H9 (cell line): ENCODE results near the gene GRB7. TPM values are rescaled to one million over a fixed set of nuclear protein-coding genes. Genes with fewer than 3 reads are reported as not detected.
"Not testable (repeated sequence)": the region's sequence is repeated elsewhere in the genome, so short reads cannot be mapped to it uniquely, and the experiment has no call there.

ENCODE experiments used
- DNase-seq: peaks from one replicate; pipeline ENCODE4 v3.0.0-alpha.2; 2017
- H2AFZ ChIP-seq: one replicate; pipeline ENCODE4 v1.6.1; 2013; ENCODE audit warnings: mild to moderate bottlenecking, low read length, control low read depth, moderate library complexity
- H2AK5ac ChIP-seq: 2 replicates; pipeline ENCODE4 v1.6.1; 2013; ENCODE audit warnings: low read length, control low read depth, mixed read lengths; ENCODE audit not compliant: insufficient read length
- H2BK120ac ChIP-seq: one replicate; pipeline ENCODE4 v1.6.1; 2013; ENCODE audit warnings: low read depth, mild to moderate bottlenecking, low read length, control low read depth, inconsistent platforms; ENCODE audit not compliant: poor library complexity, severe bottlenecking
- H2BK12ac ChIP-seq: 2 replicates; pipeline ENCODE4 v1.6.1; 2013; ENCODE audit warnings: low read length, control low read depth, mixed read lengths, low read depth; ENCODE audit not compliant: insufficient read length
- H2BK15ac ChIP-seq: 2 replicates; pipeline ENCODE4 v1.6.1; 2013; ENCODE audit warnings: low read depth, low read length, control low read depth
- H2BK20ac ChIP-seq: one replicate; pipeline ENCODE4 v1.6.1; 2013; ENCODE audit warnings: low read depth, mild to moderate bottlenecking, low read length, control low read depth, inconsistent platforms; ENCODE audit not compliant: poor library complexity, severe bottlenecking
- H2BK5ac ChIP-seq: 2 replicates; pipeline ENCODE4 v1.6.1; 2013; ENCODE audit warnings: low read length, control low read depth, mixed read lengths; ENCODE audit not compliant: insufficient read length
- H3K14ac ChIP-seq: 2 replicates; pipeline ENCODE4 v1.6.1; 2013; ENCODE audit warnings: low read length, control low read depth; ENCODE audit not compliant: insufficient read depth
- H3K18ac ChIP-seq: 2 replicates; pipeline ENCODE4 v1.6.1; 2013; ENCODE audit warnings: low read depth, mild to moderate bottlenecking, mixed read lengths, low read length, control low read depth; ENCODE audit not compliant: insufficient read length
- H3K23ac ChIP-seq: 2 replicates; pipeline ENCODE4 v1.6.1; 2013; ENCODE audit warnings: low read length, control low read depth, mixed read lengths, low read depth; ENCODE audit not compliant: insufficient read length
- H3K23me2 ChIP-seq: 2 replicates; pipeline ENCODE4 v1.6.1; 2013; ENCODE audit warnings: low read depth, mild to moderate bottlenecking, mixed read lengths, low read length, control low read depth; ENCODE audit not compliant: insufficient read length, poor library complexity, severe bottlenecking
- H3K27ac ChIP-seq: 2 replicates; pipeline ENCODE4 v1.5.1; 2013; ENCODE audit warnings: low read length, control low read depth, mixed read lengths, low read depth; ENCODE audit not compliant: insufficient read length
- H3K27me3 ChIP-seq: 2 replicates; pipeline ENCODE4 v1.6.1; 2013; ENCODE audit warnings: low read length, control low read depth, inconsistent platforms; ENCODE audit not compliant: insufficient read depth
- H3K4ac ChIP-seq: 2 replicates; pipeline ENCODE4 v1.6.1; 2013; ENCODE audit warnings: low read depth, mild to moderate bottlenecking, control low read depth, inconsistent platforms, low read length, moderate library complexity
- H3K4me1 ChIP-seq: 2 replicates; pipeline ENCODE4 v1.6.1; 2013; ENCODE audit warnings: low read length, control low read depth, inconsistent platforms; ENCODE audit not compliant: insufficient read depth
- H3K4me2 ChIP-seq: 2 replicates; pipeline ENCODE4 v1.6.1; 2013; ENCODE audit warnings: low read length, control low read depth, mixed read lengths; ENCODE audit not compliant: insufficient read length, insufficient read depth
- H3K56ac ChIP-seq: 2 replicates; pipeline ENCODE4 v1.6.1; 2013; ENCODE audit warnings: low read depth, mild to moderate bottlenecking, mixed read lengths, low read length, control low read depth; ENCODE audit not compliant: insufficient read length
- H3K79me1 ChIP-seq: 2 replicates; pipeline ENCODE4 v1.6.1; 2013; ENCODE audit warnings: low read depth, mild to moderate bottlenecking, moderate library complexity, low read length, control low read depth, inconsistent platforms; ENCODE audit not compliant: insufficient read depth, poor library complexity, severe bottlenecking
- H3K79me2 ChIP-seq: 2 replicates; pipeline ENCODE4 v1.6.1; 2013; ENCODE audit warnings: low read length, control low read depth, inconsistent platforms; ENCODE audit not compliant: insufficient read depth
- H3K9ac ChIP-seq: 2 replicates; pipeline ENCODE4 v1.6.1; 2013; ENCODE audit warnings: low read length, control low read depth, mixed read lengths; ENCODE audit not compliant: insufficient read length; ENCODE audit errors: extremely low read depth
- H3K9me3 ChIP-seq: one replicate; pipeline ENCODE4 v1.6.1; 2013; ENCODE audit warnings: low read depth, low read length, inconsistent platforms; ENCODE audit not compliant: control insufficient read depth
- H3T11ph ChIP-seq: one replicate; pipeline ENCODE4 v1.6.1; 2013; ENCODE audit warnings: mild to moderate bottlenecking, low read length, control low read depth, inconsistent platforms
- H4K20me1 ChIP-seq: one replicate; pipeline ENCODE4 v1.6.1; 2013; ENCODE audit not compliant: control insufficient read depth, insufficient read length, insufficient read depth
- H4K5ac ChIP-seq: 2 replicates; pipeline ENCODE4 v1.6.1; 2013; ENCODE audit warnings: low read depth, mild to moderate bottlenecking, mixed read lengths, low read length, control low read depth; ENCODE audit not compliant: insufficient read length
- H4K8ac ChIP-seq: replicated peaks from 2 replicates; pipeline ENCODE4 v1.6.1; 2013; ENCODE audit warnings: low read length, control low read depth, mixed read lengths, low read depth; ENCODE audit not compliant: insufficient read length
- H4K91ac ChIP-seq: 2 replicates; pipeline ENCODE4 v1.6.1; 2013; ENCODE audit warnings: low read depth, mild to moderate bottlenecking, moderate library complexity, mixed read lengths, low read length, control low read depth; ENCODE audit not compliant: insufficient read length
- H3K27ac Mint-ChIP-seq, 3 experiments: 2 replicates in 2 of 3; 3 replicates in 1 of 3; pipeline ENCODE4 v1.8.0; 2020 to 2021; ENCODE audit warnings: mixed read lengths in 3 of 3, mild to moderate bottlenecking in 1 of 3, moderate library complexity in 1 of 3
- H3K27me3 Mint-ChIP-seq: 2 replicates; pipeline ENCODE4 v1.8.0; 2021; ENCODE audit warnings: low read depth, mild to moderate bottlenecking, moderate library complexity, mixed read lengths
- H3K36me3 Mint-ChIP-seq, 3 experiments: 2 replicates in 2 of 3; 3 replicates in 1 of 3; pipeline ENCODE4 v1.8.0; 2020 to 2021; ENCODE audit warnings: low read depth in 3 of 3, mixed read lengths in 3 of 3; ENCODE audit not compliant: insufficient read depth in 1 of 3
- H3K4me1 Mint-ChIP-seq, 2 experiments: 2 replicates each; pipeline ENCODE4 v1.8.0; 2020; ENCODE audit warnings: mixed read lengths in 2 of 2
- H3K4me3 Mint-ChIP-seq, 2 experiments: 2 replicates in 1 of 2; 3 replicates in 1 of 2; pipeline ENCODE4 v1.8.0; 2020 to 2021; ENCODE audit warnings: mild to moderate bottlenecking in 2 of 2, mixed read lengths in 2 of 2, moderate library complexity in 1 of 2
- H3K9me3 Mint-ChIP-seq, 2 experiments: 2 replicates in 1 of 2; 3 replicates in 1 of 2; pipeline ENCODE4 v1.8.0; 2020; ENCODE audit warnings: mild to moderate bottlenecking in 2 of 2, mixed read lengths in 2 of 2, moderate library complexity in 1 of 2
- WGBS: extraction: QIAGEN DNeasy Blood & Tissue Kit; methylation state at CpG from one replicate; pipeline ENCODE4 v1.1.7; 2013; ENCODE audit warnings: missing lambda C conversion rate, low lambda C conversion rate, mixed read lengths; ENCODE audit not compliant: insufficient read length; ENCODE audit errors: extremely low coverage; 5-methylcytosine and 5-hydroxymethylcytosine counted together
- total RNA-seq: library from RNA; stranded (reverse); gene quantifications from 2 replicates; pipeline ENCODE4 v1.2.1, GENCODE V29; 2021
- TF ChIP-seq, protein P1 (sequence below): fragments of 200-600 bp; sonication (generic); conservative IDR thresholded peaks from 3 replicates; pipeline ENCODE4 v1.8.0; 2021; ENCODE audit warnings: antibody characterized with exemption, mild to moderate bottlenecking

Gene GRB7
- total RNA-seq, 1 experiment from 2014 or later, result 55.0 TPM

DNA sequence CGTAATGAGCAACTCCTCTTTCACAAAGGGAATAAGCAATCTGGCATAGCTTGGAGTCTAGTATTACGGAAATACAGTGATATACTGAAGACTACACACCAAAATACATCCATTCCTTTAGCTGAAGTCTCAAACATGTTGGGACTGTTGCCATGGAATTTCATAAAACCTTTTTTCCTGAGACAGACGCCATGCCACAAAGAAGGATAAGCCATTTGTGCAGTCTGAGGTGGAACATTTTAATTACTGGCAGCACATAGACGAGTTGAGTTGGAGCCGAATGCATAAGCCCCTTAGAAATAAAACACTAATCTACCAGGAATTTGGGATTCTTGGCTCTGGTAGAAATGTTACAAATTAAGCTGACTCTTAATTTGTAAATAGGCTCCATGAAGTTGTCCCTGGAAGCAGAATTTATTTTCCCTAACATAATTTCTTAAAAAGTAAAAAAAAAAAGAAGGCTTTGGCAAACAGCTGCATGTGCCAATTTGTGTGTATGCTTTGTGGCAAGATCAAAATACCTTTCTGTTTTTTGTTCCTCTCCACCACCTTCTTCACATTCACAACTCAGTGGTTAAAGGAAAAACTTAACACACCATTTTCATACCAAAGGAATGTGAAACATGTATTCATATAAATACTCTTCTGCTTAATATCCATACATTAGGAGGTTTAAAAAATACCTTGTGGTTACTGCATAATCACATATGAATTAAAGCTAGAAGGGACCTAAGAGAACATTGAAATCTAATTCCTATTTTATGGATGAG lies 25.5 kb downstream of the GRB7 start:
- Histone ChIP-seq H3K23me2 (no peaks in the 10 kb centered on the region), H3K23ac (no peak overlapping the region), H3K18ac (no peak overlapping the region), H4K5ac (no peak overlapping the region), H2AFZ (no peak overlapping the region), H3K4me1 (no peaks in the 10 kb centered on the region), H3K79me1 (no peaks in the 10 kb centered on the region), H3K27ac (no peak overlapping the region), H3K9me3 (no peaks in the 10 kb centered on the region), H3K79me2 (no peaks in the 10 kb centered on the region), H2BK120ac (no peak overlapping the region), H2BK15ac (no peak overlapping the region), H3K56ac (no peak overlapping the region), H3T11ph (no peak overlapping the region), H3K9ac (no peak overlapping the region), H3K14ac (no peak overlapping the region), H4K20me1 (no peaks in the 10 kb centered on the region), H3K4ac (no peak overlapping the region), H3K27me3 (no peaks in the 10 kb centered on the region), H2BK20ac (no peak overlapping the region), H4K91ac (no peak overlapping the region), H4K8ac (no peak overlapping the region), H2BK5ac (no peak overlapping the region), H2AK5ac (no peak overlapping the region), H3K4me2 (no peak overlapping the region), H2BK12ac (no peak overlapping the region)
- Mint-ChIP-seq H3K27me3 (peaks cover 31% of the 10 kb centered on the region), H3K4me1 (peaks cover 4 to 6% of the 10 kb centered on the region in 2 experiments; a peak in 3 of 4 replicates), H3K4me3 (no peak overlapping the region), H3K9me3 (no peaks in the 10 kb centered on the region; a peak in 1 of 5 replicates), H3K36me3 (no peaks in the 10 kb centered on the region), H3K27ac (no peak overlapping the region)
- no peak for DNase-seq
- TF ChIP-seq, protein P1, sequence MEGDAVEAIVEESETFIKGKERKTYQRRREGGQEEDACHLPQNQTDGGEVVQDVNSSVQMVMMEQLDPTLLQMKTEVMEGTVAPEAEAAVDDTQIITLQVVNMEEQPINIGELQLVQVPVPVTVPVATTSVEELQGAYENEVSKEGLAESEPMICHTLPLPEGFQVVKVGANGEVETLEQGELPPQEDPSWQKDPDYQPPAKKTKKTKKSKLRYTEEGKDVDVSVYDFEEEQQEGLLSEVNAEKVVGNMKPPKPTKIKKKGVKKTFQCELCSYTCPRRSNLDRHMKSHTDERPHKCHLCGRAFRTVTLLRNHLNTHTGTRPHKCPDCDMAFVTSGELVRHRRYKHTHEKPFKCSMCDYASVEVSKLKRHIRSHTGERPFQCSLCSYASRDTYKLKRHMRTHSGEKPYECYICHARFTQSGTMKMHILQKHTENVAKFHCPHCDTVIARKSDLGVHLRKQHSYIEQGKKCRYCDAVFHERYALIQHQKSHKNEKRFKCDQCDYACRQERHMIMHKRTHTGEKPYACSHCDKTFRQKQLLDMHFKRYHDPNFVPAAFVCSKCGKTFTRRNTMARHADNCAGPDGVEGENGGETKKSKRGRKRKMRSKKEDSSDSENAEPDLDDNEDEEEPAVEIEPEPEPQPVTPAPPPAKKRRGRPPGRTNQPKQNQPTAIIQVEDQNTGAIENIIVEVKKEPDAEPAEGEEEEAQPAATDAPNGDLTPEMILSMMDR, result no peak
- no CpG with 5 or more reads among the region's 5 CpGs for WGBS

- not testable (repeated sequence) for H3K9ac ChIP-seq, DNase-seq, H3K27ac ChIP-seq, H3K27ac Mint-ChIP-seq, H2AFZ ChIP-seq, H3K79me2 ChIP-seq, H3K4me3 Mint-ChIP-seq, H3K23ac ChIP-seq, H3K4me2 ChIP-seq, H3K18ac ChIP-seq, H3K23me2 ChIP-seq, H4K5ac ChIP-seq, H3K9me3 Mint-ChIP-seq, H2BK15ac ChIP-seq, H3K56ac ChIP-seq, H2BK5ac ChIP-seq, H3T11ph ChIP-seq, H2BK20ac ChIP-seq, H3K4me1 ChIP-seq, H3K14ac ChIP-seq, H2AK5ac ChIP-seq, H3K79me1 ChIP-seq, H3K4ac ChIP-seq, H2BK120ac ChIP-seq, H3K27me3 ChIP-seq, H2BK12ac ChIP-seq, H3K4me1 Mint-ChIP-seq, H4K20me1 ChIP-seq, H3K36me3 Mint-ChIP-seq, H4K91ac ChIP-seq, H4K8ac ChIP-seq, H3K9me3 ChIP-seq
- WGBS, result no CpG with 5 or more reads among the region's 3 CpGs
- peaks cover 23% of the 10 kb centered on the region for H3K27me3 Mint-ChIP-seq
Observed at GRCh38 chr17:39764171-39764570, 26.4 kb downstream of the GRB7 start.
